Activated CD4-positive, alpha-beta T cell treated with anti-CD3 and anti-CD28 coated beads, Interleukin-2, amount 50 U/mL, for 1 hour (primary cell): Measurements from ENCODE around the gene PRKCE.
"Not testable (repeated sequence)": the region's sequence is repeated elsewhere in the genome, so short reads cannot be mapped to it uniquely, and the experiment has no call there.

Experiments
- DNase-seq: peaks from one replicate; pipeline ENCODE4 v3.0.0-alpha.2; 2020

Gene PRKCE

DNA sequence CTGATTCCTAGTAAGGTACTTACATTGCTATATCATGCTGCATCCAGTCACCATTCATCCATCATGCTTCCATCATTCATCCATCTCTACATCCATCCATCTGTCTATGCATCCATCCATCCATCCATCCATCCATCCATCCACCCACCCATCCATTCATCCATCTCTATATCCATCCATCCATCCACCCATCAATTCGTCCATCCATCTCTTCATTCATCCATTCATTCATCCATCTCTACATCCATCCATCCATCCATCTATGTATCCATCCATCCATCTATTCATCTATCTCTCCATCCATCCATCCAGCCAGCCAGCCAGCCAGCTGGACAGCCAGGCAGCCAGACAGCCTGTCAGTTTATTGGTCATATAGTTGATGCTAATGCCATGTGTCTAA lies 20.7 kb downstream of the PRKCE start:
- DNase-seq, result no peak

DNA sequence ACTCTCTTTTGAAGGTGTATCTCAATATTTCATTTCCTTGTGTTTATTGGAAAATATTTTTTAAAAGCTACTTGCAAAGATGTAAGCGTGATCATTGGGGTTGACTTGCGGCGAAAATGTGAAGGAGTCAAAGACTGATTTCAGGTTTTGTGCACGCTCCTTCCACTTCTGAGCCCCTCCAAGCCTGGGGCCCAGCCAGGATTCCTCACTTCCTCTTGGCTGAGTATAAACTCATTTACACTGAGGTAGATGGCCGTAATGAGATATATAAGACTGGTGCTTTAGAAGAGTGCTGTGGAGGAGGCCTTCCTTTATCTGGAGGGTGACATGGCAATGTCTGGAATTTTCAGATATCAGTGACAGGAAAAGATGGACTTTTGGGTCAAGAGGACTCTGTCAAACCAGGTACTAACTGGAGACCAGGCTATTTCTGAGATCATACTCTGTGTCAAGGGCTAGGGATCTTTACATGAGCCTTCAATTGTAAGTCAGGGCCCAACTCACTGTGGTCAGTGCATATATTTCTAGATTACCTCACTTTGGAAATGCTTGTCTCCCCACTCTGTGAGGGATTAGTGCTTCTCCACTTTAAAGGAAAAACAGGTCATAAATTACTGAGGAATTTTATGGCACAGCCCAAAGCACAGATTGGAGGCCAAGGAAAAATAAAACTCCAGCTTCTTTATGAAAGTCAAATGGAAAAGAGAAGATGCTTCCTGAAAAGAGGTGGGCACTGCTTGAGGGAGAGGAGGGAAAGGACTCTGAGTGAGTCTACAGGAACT lies 22.8 kb downstream of the PRKCE start:
- DNase-seq, result no peak

DNA sequence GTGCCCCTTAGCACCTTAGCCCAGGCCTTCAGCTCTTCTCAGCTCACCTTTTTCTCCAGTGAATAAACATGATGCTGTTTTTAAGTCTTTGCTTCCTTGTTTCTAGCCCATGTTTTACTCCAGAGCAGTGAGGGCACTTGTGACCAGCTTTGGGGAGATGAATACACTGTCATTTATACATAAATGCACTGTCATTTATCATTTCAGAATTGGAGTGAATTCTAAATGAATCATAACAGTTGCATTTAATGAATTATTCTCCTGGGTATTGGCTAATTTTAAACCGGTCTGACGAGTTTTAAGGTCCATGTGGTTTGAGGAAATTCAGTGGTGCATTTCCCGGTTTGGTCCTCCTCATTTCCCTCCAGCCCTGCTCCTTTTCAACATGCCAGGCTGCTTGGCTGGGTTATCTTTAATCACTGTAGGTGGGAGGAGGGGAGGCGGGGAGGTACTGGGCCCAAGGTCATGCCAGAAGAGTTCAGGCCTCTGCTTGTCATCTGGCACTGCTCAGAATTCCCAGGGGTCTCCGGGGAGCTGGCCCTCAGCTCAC lies 23.9 kb downstream of the PRKCE start:
- no peak for DNase-seq

DNA sequence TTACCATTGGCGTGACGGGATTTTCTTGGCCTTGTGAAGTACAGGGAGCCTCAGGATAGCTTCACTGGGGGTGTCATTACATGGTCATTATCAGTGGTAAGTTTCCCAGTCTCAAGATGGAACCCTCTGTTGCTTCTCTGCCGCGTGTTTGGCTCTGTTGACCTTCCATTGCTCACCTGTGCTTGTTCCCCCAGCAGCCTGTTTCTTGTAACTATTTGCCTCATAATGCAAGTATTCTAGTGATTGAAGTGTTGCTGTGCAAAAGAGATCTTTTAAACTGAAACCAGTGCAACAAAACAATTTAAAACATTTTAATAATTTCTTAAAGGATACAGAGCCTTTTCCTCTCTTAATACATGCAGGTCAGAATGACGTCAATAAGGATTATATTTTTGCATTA lies 24.6 kb downstream of the PRKCE start:
- DNase-seq, result no peak

DNA sequence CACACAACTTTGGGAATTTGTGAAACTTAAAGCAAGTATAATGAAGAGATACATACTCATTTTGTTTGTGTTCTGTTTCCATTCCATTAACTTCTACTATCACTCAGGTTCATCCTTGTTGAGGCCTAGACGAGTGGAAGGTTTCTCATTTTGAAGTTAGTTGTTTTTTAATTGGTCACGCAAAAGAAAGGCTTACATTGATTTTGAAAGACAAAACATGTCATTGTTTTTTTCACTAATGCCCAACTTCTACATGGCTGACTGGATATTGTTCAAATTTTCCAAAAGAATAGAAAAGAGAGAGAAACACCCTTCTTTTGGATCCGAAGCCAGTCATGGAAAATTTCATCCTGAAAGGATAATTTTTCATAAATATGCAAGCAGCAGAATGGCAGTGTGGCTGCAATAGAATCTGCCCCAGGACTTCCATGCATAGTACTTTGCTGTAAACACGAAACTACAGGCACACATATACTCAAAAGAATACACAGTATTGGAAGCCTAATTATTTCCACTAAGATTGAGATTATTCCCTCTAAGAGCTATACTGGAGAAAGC lies 27.4 kb downstream of the PRKCE start:
- DNase-seq, result no peak

DNA sequence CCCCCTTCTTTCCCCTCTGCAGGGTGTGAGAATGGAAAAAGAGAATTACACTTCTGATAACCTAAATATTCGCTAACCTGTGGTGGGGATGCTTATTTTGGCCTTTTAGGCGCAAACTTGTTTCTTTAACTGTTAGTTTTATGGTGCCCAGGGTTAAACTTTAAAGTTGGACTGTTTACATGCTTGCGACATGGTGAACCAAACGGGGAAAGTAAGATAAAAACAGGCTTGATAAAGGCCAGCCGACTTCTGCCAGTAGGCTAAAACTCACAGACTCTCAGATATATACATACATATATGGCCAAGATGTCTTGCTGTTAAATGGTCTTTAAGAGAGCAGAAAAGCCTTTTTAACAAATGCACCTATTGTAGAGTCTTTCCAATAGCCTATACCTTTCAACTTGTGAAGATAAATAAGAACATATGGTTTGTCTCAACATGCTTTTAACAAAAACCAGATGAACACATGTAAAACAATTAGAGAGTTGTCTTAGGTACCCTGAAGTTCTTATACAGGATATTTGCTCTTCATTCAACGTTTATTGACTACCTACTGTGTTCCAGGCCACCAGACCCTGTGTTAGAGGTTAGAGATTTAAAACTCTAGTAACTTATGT lies 29.0 kb downstream of the PRKCE start:
- no peak for DNase-seq

DNA sequence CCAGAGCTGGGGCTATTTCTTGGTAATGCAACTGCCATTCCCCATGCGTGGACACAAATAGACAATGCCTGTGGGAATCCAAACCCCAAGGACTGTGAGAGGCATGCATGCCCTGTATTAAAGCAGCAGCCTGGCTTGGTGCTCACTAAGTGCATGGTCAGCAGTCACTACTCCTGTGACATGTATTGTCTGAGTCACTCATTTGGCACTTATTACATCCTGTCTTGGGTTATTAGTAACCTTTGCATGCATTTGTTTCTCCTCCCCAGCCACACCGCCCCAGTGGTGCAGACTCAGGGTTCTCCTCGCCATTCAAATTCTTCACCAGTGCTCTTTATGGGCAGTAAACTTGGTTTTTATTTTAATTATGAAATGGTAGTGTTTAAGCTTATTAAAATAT lies 30.2 kb downstream of the PRKCE start:
- DNase-seq, result no peak

DNA sequence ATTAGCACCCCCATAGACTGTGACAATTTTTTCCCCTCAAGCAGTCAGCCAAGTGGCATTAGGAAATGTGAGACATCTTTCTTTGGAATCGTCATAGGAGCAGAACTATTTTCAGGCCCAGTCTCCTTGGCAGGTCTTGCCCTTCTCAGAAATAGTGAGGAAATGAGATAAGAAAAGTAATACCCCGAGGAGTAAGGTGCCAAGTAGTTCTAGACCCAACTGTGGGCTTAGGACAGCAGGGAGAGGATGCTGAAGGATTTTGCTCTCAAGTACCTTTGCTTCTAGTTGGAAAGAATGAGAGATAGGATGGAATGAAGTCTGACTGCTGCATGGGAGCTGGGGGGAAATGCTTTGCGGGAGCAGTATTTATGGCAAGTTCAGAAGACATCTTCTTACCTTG lies 31.8 kb downstream of the PRKCE start:
- no peak for DNase-seq

DNA sequence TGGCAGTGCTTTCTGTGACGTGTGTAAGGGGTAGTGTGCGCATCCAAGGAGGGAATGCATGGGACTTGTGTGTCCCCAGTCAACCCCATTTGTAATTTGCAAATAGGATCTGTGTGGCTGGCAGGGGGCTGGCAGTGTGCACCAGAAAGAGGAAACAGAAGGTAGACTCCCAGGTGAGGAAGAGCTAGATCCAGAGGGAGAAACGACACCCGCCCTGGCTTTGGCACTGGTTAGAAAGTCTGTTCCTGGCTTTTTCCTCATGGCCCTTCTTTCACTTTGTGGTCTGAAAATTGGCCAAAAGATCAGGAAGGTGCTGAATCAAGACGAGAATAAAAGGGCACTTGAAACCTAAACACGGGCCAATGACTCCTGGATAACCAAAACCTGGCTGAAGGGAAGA lies 33.3 kb downstream of the PRKCE start:
- DNase-seq, result no peak

DNA sequence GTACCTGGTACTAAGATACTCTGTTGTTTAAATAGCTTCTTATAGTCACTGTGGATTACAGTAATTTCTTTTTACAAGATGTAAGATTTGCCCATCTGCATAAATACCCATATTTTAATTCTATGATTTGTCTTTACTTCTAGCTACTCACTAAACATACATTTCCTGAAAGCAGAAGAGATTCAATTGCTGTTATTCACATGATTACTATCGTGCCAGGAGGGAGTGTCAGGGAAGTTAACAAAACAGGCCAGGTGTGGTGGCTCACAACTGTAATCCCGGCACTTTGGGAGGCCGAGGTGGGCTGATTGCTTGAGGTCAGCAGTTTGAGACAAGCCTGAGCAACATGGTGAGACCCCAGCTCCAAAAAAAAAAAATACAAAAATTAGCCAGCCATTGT lies 33.8 kb downstream of the PRKCE start:
- no peak for DNase-seq

DNA sequence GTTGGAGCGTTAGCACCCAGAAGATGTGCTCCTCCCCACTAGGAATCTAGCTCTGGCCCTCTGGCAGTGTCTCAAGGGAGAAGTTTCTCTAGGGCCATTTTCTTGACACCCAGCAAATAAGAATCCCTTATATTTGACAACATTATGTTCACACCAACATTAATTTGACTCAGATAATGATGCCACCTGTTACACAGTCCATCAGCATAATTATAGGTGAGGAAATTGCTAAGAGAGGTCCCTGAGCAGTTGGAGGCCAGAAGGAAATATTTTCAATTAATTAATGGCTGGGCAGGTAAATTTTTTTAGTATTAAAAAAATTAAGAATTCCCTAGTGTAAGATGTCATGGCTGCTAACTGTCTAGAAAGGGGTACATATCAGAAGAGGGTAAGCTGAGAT lies 36.5 kb downstream of the PRKCE start:
- DNase-seq, result no peak

DNA sequence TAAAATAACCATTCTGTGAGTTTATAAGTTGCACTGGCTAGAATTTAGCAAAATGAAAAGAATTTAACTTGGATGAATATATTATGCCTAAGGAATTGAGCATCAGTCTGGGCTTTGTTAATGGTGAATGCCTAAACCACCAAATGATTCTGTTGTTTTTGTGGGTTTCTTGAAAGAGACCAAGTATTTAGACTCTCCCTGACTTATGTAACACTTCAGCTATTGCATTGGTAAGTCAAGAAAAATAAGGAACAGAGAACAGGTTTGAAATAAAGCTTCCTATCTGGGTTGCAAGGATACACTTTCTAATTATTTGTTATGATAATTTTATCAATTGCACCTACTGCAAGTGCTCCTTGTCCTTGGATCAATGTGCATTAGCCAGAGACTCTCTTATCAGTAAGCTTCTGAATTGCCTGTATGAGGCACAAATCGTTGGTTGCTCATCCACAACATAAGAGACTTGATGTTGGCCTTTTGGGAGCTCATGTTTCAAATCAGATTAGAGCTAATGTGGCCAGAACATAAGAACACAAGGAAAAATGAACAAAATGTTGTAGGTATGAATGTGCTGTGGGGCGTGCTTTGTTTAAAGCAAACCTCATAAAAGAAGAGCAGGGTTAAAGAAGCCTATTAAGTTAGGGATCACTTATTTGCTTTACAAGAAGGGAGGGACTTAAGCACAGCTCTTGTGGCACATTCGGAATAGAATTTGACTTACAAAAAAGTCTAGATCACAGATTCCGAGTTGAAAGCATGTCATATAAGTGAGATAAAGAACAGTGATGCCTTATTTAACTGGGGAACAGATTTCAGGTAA lies 37.2 kb downstream of the PRKCE start:
- DNase-seq, result no peak

DNA sequence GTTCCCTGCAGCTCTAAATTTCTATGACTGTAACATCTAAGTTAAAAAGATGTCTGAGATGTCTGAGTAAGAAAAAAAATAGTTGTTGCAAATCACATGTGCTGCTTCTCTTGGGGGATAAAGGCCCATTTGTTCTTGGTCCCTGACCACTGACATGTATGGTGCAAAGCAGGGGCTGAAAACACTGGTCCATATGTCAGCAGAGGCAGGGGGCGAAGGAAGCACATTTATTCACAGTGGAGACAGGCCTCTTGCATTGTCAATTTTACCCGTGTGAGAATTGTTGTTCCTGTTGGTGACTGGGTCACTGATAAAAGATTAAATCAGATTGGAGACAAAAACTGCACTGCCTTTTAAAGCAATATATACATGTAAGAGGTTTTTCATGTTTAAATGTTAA lies 38.8 kb downstream of the PRKCE start:
- no peak for DNase-seq

DNA sequence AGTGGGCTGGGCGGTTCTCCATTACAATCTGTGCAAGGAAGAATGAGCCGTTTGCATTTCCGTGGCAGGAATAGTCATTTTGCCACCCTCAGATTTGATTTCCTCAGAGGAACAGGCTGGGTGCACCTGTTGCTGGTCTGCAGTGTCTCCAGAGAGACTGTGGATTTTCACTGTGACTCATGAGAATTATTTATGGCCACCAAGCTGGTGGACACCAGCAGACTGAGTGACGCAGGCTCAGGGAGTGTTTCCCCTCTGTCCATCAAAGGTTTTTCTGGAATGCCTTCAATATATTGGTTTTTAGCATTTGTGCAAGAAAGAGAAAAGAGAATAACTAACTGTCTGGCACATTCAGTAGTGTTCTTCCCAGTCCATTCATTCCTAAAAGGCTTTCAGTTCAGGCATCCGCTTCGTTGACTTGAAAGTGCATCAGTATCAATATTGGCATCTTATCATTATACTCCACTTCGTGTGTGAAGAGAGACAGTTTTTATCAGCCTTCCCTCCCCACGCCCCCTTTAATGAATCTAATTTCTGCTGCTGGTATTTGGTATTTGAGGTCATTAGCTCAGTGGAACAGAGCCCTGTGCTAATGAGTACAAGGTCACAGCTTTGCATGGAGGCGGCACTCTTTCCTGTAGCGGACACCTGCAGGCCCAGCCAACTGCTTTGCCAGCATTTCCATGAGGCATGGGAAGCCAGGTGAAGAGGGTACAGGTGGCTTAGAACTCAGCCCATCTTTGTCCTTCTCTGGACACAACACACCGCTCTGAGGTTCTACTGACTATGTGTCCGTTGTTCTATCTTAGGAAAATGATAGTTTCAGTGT lies 39.9 kb downstream of the PRKCE start:
- DNase-seq, result no peak

DNA sequence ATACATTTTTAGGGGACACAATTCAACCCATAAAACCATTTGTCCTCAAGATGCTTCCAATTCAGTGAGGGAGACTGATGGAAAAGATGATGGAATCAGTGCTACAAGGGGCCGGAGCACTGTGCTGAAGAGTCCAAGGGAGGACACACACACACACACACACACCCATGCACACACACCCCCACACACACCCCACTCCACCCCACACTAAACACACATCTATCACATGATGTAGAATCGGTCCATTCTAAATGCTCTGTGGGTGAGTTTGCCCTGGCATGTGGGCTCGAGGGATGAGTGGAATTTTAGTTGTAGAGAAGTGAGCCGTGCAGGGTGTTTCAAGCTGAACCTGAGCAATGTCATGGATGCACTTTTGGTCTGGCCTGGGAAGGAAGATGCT lies 41.1 kb downstream of the PRKCE start:
- DNase-seq, result no peak

DNA sequence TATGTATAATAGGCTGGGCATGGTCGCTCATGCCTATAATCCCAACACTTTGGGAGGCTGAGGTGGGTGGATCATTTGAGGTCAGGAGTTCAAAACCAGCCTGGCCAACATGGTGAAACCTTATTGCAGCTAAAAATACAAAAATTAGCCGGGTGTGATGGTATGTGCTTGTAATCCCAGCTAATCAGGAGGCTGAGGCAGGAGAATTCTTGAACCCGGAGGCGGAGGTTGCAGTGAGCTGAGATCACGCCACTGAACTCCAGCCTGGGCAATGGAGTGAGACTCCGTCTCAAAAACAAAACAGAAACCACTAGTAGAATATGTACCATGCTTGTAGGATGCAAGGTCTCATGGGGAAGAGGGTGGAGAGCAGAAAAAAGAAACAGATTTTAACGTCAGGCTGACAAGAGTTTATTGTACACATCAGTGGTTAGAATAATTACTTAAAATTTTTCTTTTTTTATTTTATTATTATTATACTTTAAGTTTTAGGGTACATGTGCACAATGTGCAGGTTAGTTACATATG lies 44.1 kb downstream of the PRKCE start:
- not testable (repeated sequence) for DNase-seq

DNA sequence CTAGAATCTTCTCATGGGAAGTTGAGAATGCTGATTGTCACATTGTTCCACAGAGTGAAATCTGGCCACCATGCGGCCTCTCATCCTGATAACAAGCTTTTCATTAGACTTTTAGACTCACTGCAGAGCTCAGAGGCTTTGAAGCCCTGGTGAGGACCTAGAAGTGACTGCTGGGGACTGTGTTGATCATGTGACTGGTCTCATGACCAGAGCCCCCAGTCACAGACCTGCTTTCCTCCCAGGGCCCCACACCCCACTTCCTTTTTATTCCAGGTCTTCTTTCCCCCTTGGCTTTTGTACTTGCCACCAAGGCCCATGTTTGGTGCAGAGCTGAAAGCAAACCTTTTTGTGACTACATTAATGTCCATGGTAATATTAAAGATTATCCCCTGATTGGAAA lies 45.2 kb downstream of the PRKCE start:
- DNase-seq, result no peak

DNA sequence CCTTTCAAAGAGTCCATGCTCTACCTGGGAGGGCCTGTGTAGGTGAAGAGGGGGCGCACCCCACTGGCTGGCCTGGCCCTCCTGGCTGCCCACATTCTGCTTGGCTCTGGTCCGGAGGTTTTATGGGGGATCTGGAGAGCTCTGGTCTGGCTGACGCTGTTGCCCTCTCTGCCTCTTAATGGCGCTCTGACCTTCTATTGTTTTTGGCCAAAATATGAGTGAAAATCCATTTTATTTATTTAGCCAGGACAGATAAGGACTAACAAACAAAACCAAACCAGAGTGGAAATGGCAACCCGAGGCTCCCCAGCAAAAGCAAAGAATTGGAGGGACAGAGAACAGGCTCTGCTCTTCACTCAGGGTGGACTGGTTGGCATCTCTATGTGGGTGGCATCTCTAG lies 45.7 kb downstream of the PRKCE start:
- no peak for DNase-seq

DNA sequence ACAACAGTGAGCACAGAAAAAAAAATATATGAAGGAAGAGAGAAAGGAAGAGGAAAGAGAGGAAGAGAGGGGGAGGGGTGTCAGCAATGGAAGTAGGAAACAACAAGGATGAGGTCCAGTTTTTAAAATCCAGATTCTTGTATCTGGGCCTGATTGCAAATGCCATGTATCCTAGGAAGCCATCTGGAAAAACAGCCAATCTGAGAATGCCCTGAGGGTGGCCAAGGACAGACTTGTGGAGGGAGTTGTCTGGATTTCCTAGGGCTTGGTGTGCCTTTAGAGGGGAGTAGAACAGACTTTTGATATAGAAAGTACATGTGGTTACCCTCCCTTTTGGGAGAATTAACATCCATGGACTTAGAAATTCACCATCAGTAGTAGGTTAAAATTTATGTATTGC lies 47.1 kb downstream of the PRKCE start:
- no peak for DNase-seq

DNA sequence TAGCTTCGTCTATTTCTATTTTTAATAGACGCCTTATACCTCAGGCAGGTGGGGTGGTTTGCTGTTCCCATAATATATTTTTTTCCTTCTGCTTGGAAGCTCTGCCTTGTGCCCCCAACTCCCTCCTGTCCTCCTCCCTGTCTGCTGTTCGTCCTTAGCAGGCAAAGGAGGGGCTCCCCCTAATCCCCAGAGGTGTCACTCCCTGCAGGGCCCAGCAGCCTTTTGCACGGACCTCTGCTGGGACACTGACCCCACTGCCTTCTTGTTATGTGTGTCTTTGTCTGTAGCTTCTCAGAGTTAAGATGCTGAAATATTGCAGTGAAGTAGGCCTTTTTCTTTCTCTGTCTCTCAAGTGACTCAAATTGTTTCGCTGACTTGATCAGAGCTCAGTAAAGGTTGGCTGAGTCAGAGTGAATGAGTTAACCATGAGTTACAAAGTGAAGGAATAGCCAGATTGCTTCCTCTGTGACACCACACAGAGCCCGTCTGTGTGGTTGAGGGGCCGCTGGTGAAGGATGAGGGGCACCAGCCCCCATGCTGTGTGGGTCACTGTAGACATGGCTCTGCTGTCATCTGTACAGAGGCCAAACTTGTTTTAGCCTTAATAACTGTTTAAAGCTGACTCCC lies 47.7 kb downstream of the PRKCE start:
- DNase-seq, result no peak

DNA sequence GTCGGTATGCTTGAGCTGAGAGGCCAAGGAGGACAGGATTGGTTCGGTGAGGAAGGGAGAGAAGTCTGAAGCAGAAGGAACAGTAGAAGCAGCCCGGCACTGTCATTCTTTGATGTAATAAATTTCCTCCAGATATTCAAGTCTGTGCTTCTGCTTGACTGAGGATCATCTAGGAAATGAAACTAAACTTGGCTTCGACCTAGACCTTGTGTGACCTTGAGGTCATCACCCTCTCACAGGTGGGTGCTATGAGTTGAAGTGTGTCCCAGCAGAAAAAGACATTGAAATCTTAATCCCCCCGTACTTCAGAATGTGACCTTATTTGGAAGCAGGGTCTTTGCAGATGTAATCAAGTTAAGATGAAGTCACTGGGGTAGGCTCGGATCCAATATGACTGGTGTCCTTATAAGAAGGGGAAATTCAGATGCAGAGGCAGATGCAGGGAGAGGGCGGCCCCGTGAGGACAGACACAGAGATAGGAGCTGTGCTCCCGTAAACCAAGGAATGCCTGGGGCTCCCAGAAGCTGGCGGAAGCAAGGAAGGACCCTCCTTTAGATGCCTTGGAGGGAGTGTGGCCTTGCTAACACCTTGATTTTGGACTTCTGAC lies 49.0 kb downstream of the PRKCE start:
- DNase-seq, result no peak
